ENCODE measurements around the gene EXOC6B. TPM values are rescaled to one million over a fixed set of nuclear protein-coding genes. Genes with fewer than 3 reads are reported as not detected.

EXOC6B gene
- total and polyA plus RNA-seq, 2 of the 8 experiments (the other 6 are each of a cell fraction or from before 2014, with no cell fraction given): 13.5 to 33.0 TPM

DNA sequence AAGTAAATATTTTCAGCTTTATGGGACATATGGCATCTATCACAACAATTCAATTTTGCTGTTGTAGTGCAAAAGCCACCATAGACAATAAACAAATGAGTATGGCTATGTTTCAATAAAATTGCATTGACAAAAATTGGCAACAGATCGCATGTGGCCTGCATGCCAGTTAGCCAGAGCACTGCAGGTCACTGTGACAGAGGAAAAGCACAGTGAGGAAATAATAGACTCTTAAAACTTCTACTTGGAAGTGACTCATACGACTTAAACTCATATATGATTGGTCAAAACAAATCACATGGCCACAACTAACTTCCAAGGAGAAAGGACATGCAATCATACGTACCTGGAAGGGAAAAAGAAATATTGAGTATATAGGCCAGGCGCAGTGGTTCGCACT is 44.4 kb downstream of the EXOC6B start:
- no peak overlapping the region for H4K5ac ChIP-seq (ENCODE audit: insufficient read length, low read depth, low read length)
- no peak overlapping the region for H2BK120ac ChIP-seq (replicated peaks; ENCODE audit: low read depth, low read length)
- no peak overlapping the region for H4K91ac ChIP-seq (replicated peaks; ENCODE audit: insufficient read length, low read length)
- CTCF ChIA-PET (ENCODE audit: partially characterized antibody): interaction anchor here (0.7 to 2.2 kb wide), 4 partner anchors 9 to 81 kb away, joined by 3 to 19 read pairs (median 4); no protein-coding TSS in a partner anchor
- no peak overlapping the region for H4K8ac ChIP-seq (ENCODE audit: extremely low read depth, insufficient read depth, low read length)
- no peak overlapping the region for H3K23ac ChIP-seq (ENCODE audit: insufficient read length)
- FAIRE-seq (no peak), DNase-seq (ENCODE audit: low read depth in 1 of 2, low spot score in 2 of 2) (no peak)
- 0 out of 4 replicates have a peak, but pooled peaks cover 0 to 2% of the 10 kb centered on the region in 2 experiments for H3K79me2 ChIP-seq (ENCODE audit: control insufficient read depth in 1 of 2, insufficient read depth in 2 of 2, low read length in 2 of 2)
- no peak overlapping the region for H2BK5ac ChIP-seq (ENCODE audit: low read depth, low read length)
- no peaks in the 10 kb centered on the region for H3K4me1 ChIP-seq (replicated peaks in 1 of 4; ENCODE audit: control insufficient read depth in 3 of 4, insufficient read depth in 4 of 4, low read length in 3 of 4)
- no peak overlapping the region for H2AFZ ChIP-seq (ENCODE audit: low read length)
- no peaks in the 10 kb centered on the region for H3K27me3 ChIP-seq (replicated peaks in 1 of 4; ENCODE audit: control insufficient read depth in 3 of 4, extremely low read depth in 1 of 4, insufficient read depth in 3 of 4, low read length in 3 of 4)
- no peak overlapping the region for H3K27ac ChIP-seq (ENCODE audit: low read depth, low read length)
- no peak overlapping the region for H3K56ac ChIP-seq (replicated peaks; ENCODE audit: insufficient read length, low read depth, low read length)
- H3K23me2 ChIP-seq (ENCODE audit: low read depth, low read length): no peaks in the 10 kb centered on the region
- H3K14ac ChIP-seq (ENCODE audit: insufficient read length): no peak overlapping the region
- 83% methylated on average over 5 of the region's 5 CpGs; no CpG with 5 or more reads in 1 of the 2 experiments for WGBS, 2 experiments (ENCODE audit: extremely low coverage in 1 of 2, insufficient coverage in 1 of 2, insufficient read length in 1 of 2, insufficient replicate concordance in 2 of 2, low coverage in 1 of 2, low lambda C conversion rate in 2 of 2, missing lambda C conversion rate in 1 of 2)
- H3K18ac ChIP-seq (ENCODE audit: extremely low read depth, low read length): no peak overlapping the region
- H3K36me3 ChIP-seq (ENCODE audit: control insufficient read depth in 2 of 4, insufficient read depth in 4 of 4, low read length in 3 of 4): no peaks in the 10 kb centered on the region
- POLR2A ChIA-PET (ENCODE audit: partially characterized antibody): no interaction called here
- TF ChIP-seq GABPA (IDR thresholded peaks at IDR 0.05; ENCODE audit: borderline replicate concordance, insufficient read depth, low read length): no peak
- no peak for TF ChIP-seq HDAC2 (IDR thresholded peaks at IDR 0.05; ENCODE audit: borderline replicate concordance in 1 of 2, low read depth in 2 of 2, low read length in 2 of 2)
- TF ChIP-seq POLR2A (IDR thresholded peaks at IDR 0.05; ENCODE audit: control extremely low read depth in 1 of 2, low read depth in 2 of 2, low read length in 2 of 2): no peak
- no peak for TF ChIP-seq BACH1 (IDR thresholded peaks at IDR 0.05; ENCODE audit: low read length)
- TF ChIP-seq USF2 (IDR thresholded peaks at IDR 0.05; ENCODE audit: low read length): 0 out of 2 replicates have a peak, but pooled peaks have one; percentile 8
- TF ChIP-seq TAF7 (optimal IDR thresholded peaks at IDR 0.05; ENCODE audit: borderline replicate concordance, low read depth, low read length): no peak
- TF ChIP-seq KDM1A (IDR thresholded peaks at IDR 0.05; ENCODE audit: borderline replicate concordance, low read length): no peak
- H2AK5ac ChIP-seq (ENCODE audit: low read depth, low read length): no peak overlapping the region
- H3K4me2 ChIP-seq (ENCODE audit: insufficient read depth in 1 of 2, low read depth in 2 of 2, low read length in 2 of 2): no peak overlapping the region
- no peaks in the 10 kb centered on the region; a peak in 1 of 4 replicates for H3K9me3 ChIP-seq (ENCODE audit: insufficient read depth in 2 of 2, low read depth in 1 of 2, low read length in 1 of 2)
- H3K9ac ChIP-seq (replicated peaks in 1 of 4; ENCODE audit: extremely low read depth in 1 of 4, low read depth in 3 of 4, low read length in 3 of 4): no peak overlapping the region
- H2BK15ac ChIP-seq (ENCODE audit: low read length): no peak overlapping the region
- no peak overlapping the region for H3K4me3 ChIP-seq (ENCODE audit: extremely low read depth in 1 of 4, insufficient read depth in 2 of 4, low read depth in 3 of 4, low read length in 4 of 4)
- no peak overlapping the region for H2BK12ac ChIP-seq (ENCODE audit: low read depth, low read length)
- H4K20me1 ChIP-seq (replicated peaks in 1 of 2; ENCODE audit: control insufficient read depth in 1 of 2, insufficient read depth in 2 of 2, low read length in 2 of 2): no peaks in the 10 kb centered on the region
- H3K4ac ChIP-seq (replicated peaks; ENCODE audit: insufficient read length, low read depth, low read length): no peak overlapping the region
- H2BK20ac ChIP-seq (ENCODE audit: low read length): no peak overlapping the region
- no peaks in the 10 kb centered on the region for H3K79me1 ChIP-seq (ENCODE audit: low read depth, low read length)
